ENCODE measurements around the gene IGSF22.
A peak's percentile ranks its signal among the peaks of the same experiment; 100 is the strongest.

Gene IGSF22

GRCh38 chr11:18743900-18744514 is 18.0 kb upstream of the IGSF22 start:
- DNase-seq (ENCODE audit: low read depth) = no peak

GRCh38 chr11:18743365-18743764 is 17.4 kb upstream of the IGSF22 start:
- no peak for DNase-seq (ENCODE audit: low read depth)

- DNase-seq (ENCODE audit: low read depth) = no peak
Observed at GRCh38 chr11:18741783-18742182, 15.8 kb upstream of the IGSF22 start.

- DNase-seq (ENCODE audit: low read depth) = no peak
Observed at GRCh38 chr11:18739685-18740084, 13.7 kb upstream of the IGSF22 start.

GRCh38 chr11:18737642-18738041 is 11.7 kb upstream of the IGSF22 start:
- DNase-seq (ENCODE audit: low read depth) = no peak

GRCh38 chr11:18736590-18737148 is 10.7 kb upstream of the IGSF22 start:
- DNase-seq (ENCODE audit: low read depth) = no peak

GRCh38 chr11:18733202-18733601 is 7.2 kb upstream of the IGSF22 start:
- no peak for DNase-seq (ENCODE audit: low read depth)

GRCh38 chr11:18731949-18732821 is 6.2 kb upstream of the IGSF22 start:
- DNase-seq (ENCODE audit: low read depth) = peak; percentile 49

GRCh38 chr11:18731441-18731840 is 5.5 kb upstream of the IGSF22 start:
- DNase-seq (ENCODE audit: low read depth) = no peak

- DNase-seq (ENCODE audit: low read depth) = no peak
Observed at GRCh38 chr11:18730020-18730419, 4.0 kb upstream of the IGSF22 start.

GRCh38 chr11:18729426-18729825 is 3.4 kb upstream of the IGSF22 start:
- DNase-seq (ENCODE audit: low read depth) = no peak

GRCh38 chr11:18728658-18729057 is 2.7 kb upstream of the IGSF22 start:
- no peak for DNase-seq (ENCODE audit: low read depth)

- DNase-seq (ENCODE audit: low read depth) = peak; percentile 33
Observed at GRCh38 chr11:18727479-18728236, 1.7 kb upstream of the IGSF22 start.

GRCh38 chr11:18723991-18724390 is 2.0 kb downstream of the IGSF22 start:
- no peak for DNase-seq (ENCODE audit: low read depth)

- no peak for DNase-seq (ENCODE audit: low read depth)
Observed at GRCh38 chr11:18722293-18722637, 3.7 kb downstream of the IGSF22 start.

GRCh38 chr11:18721561-18722292 is 4.3 kb downstream of the IGSF22 start:
- DNase-seq (ENCODE audit: low read depth) = no peak

GRCh38 chr11:18720808-18721560 is 5.0 kb downstream of the IGSF22 start:
- DNase-seq (ENCODE audit: low read depth) = peak; percentile 70

GRCh38 chr11:18720091-18720807 is 5.7 kb downstream of the IGSF22 start:
- DNase-seq (ENCODE audit: low read depth) = no peak

- no peak for DNase-seq (ENCODE audit: low read depth)
Observed at GRCh38 chr11:18715476-18715875, 10.5 kb downstream of the IGSF22 start.

- no peak for DNase-seq (ENCODE audit: low read depth)
Observed at GRCh38 chr11:18714443-18714780, 11.6 kb downstream of the IGSF22 start.

Measured in stimulated activated CD8-positive, alpha-beta memory T cell treated with anti-CD3 and anti-CD28 coated beads, Interleukin-12 subunit alpha, Interleukin-12 subunit beta, amount 100 ng/mL, for 1 hour (primary cell).